ENCODE results near the gene OPN3. TPM values are rescaled to one million over a fixed set of nuclear protein-coding genes. Genes with fewer than 3 reads are reported as not detected.

The OPN3 gene
- total RNA-seq, 1 experiment from 2014 or later = 45.6 TPM

- Mint-ChIP-seq H3K9me3 (ENCODE audit: unreplicated experiment) (no peaks in the 10 kb centered on the region), H3K4me1 (ENCODE audit: insufficient read depth, unreplicated experiment) (peaks cover 39% of the 10 kb centered on the region), H3K27me3 (ENCODE audit: insufficient read depth, unreplicated experiment) (no peaks in the 10 kb centered on the region), H3K4me3 (ENCODE audit: unreplicated experiment) (peak overlapping the region; percentile 7), H3K36me3 (ENCODE audit: insufficient read depth, unreplicated experiment) (peaks cover 67% of the 10 kb centered on the region), H3K27ac (ENCODE audit: low read depth, unreplicated experiment) (peak overlapping the region; percentile 76)
- ChIA-PET CTCF (interaction anchor here (0.5 to 10.1 kb wide), 7 partner anchors 11 to 253 kb away, joined by 3 to 155 read pairs (median 10); partner anchors contain the start of gene KMO), POLR2A (interaction anchor here (0.6 to 7.2 kb wide), 16 partner anchors 8 to 114 kb away, joined by 3 to 126 read pairs (median 6); partner anchors contain the start of genes CHML, FH, KMO and OPN3)
- intact Hi-C loops (cut with micrococcal nuclease) = loop anchor here (1.0 to 10.0 kb wide), 4 partner anchors 8 to 788 kb away; no protein-coding TSS in a partner anchor
- no peak for TF ChIP-seq CTCF (IDR thresholded peaks at IDR 0.05; ENCODE audit: unreplicated experiment)
- peak; percentile 98 for DNase-seq (ENCODE audit: unreplicated experiment)
- TSS peak; percentile 97 for BruUV-seq (replicated peaks)
Observed at GRCh38 chr1:241592273-241592958, 47.8 kb downstream of the OPN3 start.

- no peaks in the 10 kb centered on the region for H3K9me3 Mint-ChIP-seq (ENCODE audit: unreplicated experiment)
- H3K27ac Mint-ChIP-seq (ENCODE audit: low read depth, unreplicated experiment) = peak overlapping the region; percentile 76
- H3K27me3 Mint-ChIP-seq (ENCODE audit: insufficient read depth, unreplicated experiment) = no peaks in the 10 kb centered on the region
- POLR2A ChIA-PET = interaction anchor here (0.6 to 7.2 kb wide), 22 partner anchors 9 to 243 kb away, joined by 3 to 126 read pairs (median 4); partner anchors contain the start of genes CHML, FH, KMO and OPN3
- no peak for DNase-seq (ENCODE audit: unreplicated experiment)
- intact Hi-C loops (cut with micrococcal nuclease) = loop anchor here (1.0 to 10.0 kb wide), 5 partner anchors 9 to 787 kb away; no protein-coding TSS in a partner anchor
- TF ChIP-seq CTCF (IDR thresholded peaks at IDR 0.05; ENCODE audit: unreplicated experiment) = no peak
- BruUV-seq (replicated peaks) = no TSS peak
- peaks cover 39% of the 10 kb centered on the region for H3K4me1 Mint-ChIP-seq (ENCODE audit: insufficient read depth, unreplicated experiment)
- peaks cover 66% of the 10 kb centered on the region for H3K36me3 Mint-ChIP-seq (ENCODE audit: insufficient read depth, unreplicated experiment)
- CTCF ChIA-PET = interaction anchor here (0.5 to 10.1 kb wide), 10 partner anchors 12 to 414 kb away, joined by 3 to 155 read pairs (median 6); partner anchors contain the start of gene KMO
- H3K4me3 Mint-ChIP-seq (ENCODE audit: unreplicated experiment) = peak overlapping the region; percentile 13
Observed at GRCh38 chr1:241591736-241592135, 48.4 kb downstream of the OPN3 start.

GRCh38 chr1:241591317-241591716 is 48.9 kb downstream of the OPN3 start:
- DNase-seq (ENCODE audit: unreplicated experiment) = peak; percentile 79
- POLR2A ChIA-PET = interaction anchor here (0.6 to 7.2 kb wide), 19 partner anchors 9 to 541 kb away, joined by 3 to 126 read pairs (median 4); partner anchors contain the start of genes CHML, FH, KMO and OPN3
- intact Hi-C loops (cut with micrococcal nuclease) = loop anchor here (1.0 to 10.0 kb wide), 3 partner anchors 60 to 787 kb away; no protein-coding TSS in a partner anchor
- CTCF ChIA-PET = interaction anchor here (0.6 to 10.1 kb wide), 13 partner anchors 12 to 859 kb away, joined by 3 to 155 read pairs (median 3); partner anchors contain the start of gene KMO
- Mint-ChIP-seq H3K9me3 (ENCODE audit: unreplicated experiment) (no peaks in the 10 kb centered on the region), H3K36me3 (ENCODE audit: insufficient read depth, unreplicated experiment) (peaks cover 65% of the 10 kb centered on the region), H3K4me3 (ENCODE audit: unreplicated experiment) (peak overlapping the region; percentile 13), H3K27me3 (ENCODE audit: insufficient read depth, unreplicated experiment) (no peaks in the 10 kb centered on the region), H3K4me1 (ENCODE audit: insufficient read depth, unreplicated experiment) (peaks cover 37% of the 10 kb centered on the region), H3K27ac (ENCODE audit: low read depth, unreplicated experiment) (peak overlapping the region; percentile 76)
- no peak for TF ChIP-seq CTCF (IDR thresholded peaks at IDR 0.05; ENCODE audit: unreplicated experiment)
- no TSS peak for BruUV-seq (replicated peaks)

- Mint-ChIP-seq H3K4me1 (ENCODE audit: insufficient read depth, unreplicated experiment) (peaks cover 34% of the 10 kb centered on the region), H3K9me3 (ENCODE audit: unreplicated experiment) (no peaks in the 10 kb centered on the region), H3K27me3 (ENCODE audit: insufficient read depth, unreplicated experiment) (no peaks in the 10 kb centered on the region), H3K4me3 (ENCODE audit: unreplicated experiment) (peak overlapping the region; percentile 1), H3K27ac (ENCODE audit: low read depth, unreplicated experiment) (peak overlapping the region; percentile 76), H3K36me3 (ENCODE audit: insufficient read depth, unreplicated experiment) (peaks cover 60% of the 10 kb centered on the region)
- BruUV-seq (replicated peaks) = no TSS peak
- ChIA-PET POLR2A (interaction anchor here (0.6 to 7.2 kb wide), 15 partner anchors 8 to 542 kb away, joined by 3 to 126 read pairs (median 4); partner anchors contain the start of genes CHML, FH, KMO and OPN3), CTCF (interaction anchor here (0.6 to 10.1 kb wide), 11 partner anchors 13 to 859 kb away, joined by 3 to 155 read pairs (median 4); partner anchors contain the start of gene KMO)
- no peak for TF ChIP-seq CTCF (IDR thresholded peaks at IDR 0.05; ENCODE audit: unreplicated experiment)
- no peak for DNase-seq (ENCODE audit: unreplicated experiment)
- intact Hi-C loops (cut with micrococcal nuclease) = loop anchor here (1.0 to 10.0 kb wide), 3 partner anchors 59 to 786 kb away; no protein-coding TSS in a partner anchor
Observed at GRCh38 chr1:241590719-241591118, 49.5 kb downstream of the OPN3 start.

Measured in MCF 10A (cell line).